ENCODE results near the gene MOGAT2.

DNA sequence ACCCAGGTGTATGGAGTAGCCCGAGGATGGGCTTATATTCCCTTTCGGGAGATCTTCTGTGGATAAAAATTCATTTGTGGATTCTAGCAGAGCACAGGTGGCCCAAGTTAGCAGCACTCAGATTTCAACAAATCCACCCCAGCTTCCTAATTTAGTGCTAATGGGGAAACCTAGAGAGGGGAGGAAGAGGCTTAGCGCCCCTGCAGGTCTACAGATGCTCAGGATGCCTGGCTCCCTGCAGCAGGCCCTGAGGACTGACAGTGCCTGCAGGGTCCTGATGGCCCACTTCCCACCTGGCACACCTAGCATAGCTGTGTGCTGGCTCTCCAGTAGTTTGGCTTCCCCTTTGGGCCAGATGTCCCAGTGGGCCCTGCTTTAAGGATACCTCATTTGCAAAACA, 57.4 kb downstream of the MOGAT2 start:
- TF ChIP-seq, protein P1, sequence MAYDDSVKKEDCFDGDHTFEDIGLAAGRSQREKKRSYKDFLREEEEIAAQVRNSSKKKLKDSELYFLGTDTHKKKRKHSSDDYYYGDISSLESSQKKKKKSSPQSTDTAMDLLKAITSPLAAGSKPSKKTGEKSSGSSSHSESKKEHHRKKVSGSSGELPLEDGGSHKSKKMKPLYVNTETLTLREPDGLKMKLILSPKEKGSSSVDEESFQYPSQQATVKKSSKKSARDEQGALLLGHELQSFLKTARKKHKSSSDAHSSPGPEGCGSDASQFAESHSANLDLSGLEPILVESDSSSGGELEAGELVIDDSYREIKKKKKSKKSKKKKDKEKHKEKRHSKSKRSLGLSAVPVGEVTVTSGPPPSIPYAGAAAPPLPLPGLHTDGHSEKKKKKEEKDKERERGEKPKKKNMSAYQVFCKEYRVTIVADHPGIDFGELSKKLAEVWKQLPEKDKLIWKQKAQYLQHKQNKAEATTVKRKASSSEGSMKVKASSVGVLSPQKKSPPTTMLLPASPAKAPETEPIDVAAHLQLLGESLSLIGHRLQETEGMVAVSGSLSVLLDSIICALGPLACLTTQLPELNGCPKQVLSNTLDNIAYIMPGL (CRISPR knock-in tag; IDR thresholded peaks at IDR 0.05; ENCODE audit: borderline replicate concordance in 1 of 2, low read depth in 1 of 2) = no peak
- TF ChIP-seq, protein P2, sequence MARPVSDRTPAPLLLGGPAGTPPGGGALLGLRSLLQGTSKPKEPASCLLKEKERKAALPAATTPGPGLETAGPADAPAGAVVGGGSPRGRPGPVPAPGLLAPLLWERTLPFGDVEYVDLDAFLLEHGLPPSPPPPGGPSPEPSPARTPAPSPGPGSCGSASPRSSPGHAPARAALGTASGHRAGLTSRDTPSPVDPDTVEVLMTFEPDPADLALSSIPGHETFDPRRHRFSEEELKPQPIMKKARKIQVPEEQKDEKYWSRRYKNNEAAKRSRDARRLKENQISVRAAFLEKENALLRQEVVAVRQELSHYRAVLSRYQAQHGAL (CRISPR knock-in tag; IDR thresholded peaks at IDR 0.05; ENCODE audit: not compliant biosample characterization) = no peak
- TF ChIP-seq, protein P3, sequence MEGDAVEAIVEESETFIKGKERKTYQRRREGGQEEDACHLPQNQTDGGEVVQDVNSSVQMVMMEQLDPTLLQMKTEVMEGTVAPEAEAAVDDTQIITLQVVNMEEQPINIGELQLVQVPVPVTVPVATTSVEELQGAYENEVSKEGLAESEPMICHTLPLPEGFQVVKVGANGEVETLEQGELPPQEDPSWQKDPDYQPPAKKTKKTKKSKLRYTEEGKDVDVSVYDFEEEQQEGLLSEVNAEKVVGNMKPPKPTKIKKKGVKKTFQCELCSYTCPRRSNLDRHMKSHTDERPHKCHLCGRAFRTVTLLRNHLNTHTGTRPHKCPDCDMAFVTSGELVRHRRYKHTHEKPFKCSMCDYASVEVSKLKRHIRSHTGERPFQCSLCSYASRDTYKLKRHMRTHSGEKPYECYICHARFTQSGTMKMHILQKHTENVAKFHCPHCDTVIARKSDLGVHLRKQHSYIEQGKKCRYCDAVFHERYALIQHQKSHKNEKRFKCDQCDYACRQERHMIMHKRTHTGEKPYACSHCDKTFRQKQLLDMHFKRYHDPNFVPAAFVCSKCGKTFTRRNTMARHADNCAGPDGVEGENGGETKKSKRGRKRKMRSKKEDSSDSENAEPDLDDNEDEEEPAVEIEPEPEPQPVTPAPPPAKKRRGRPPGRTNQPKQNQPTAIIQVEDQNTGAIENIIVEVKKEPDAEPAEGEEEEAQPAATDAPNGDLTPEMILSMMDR (CRISPR knock-in tag; IDR thresholded peaks at IDR 0.05) = no peak
- no peak for TF ChIP-seq JUND (CRISPR knock-in tag; IDR thresholded peaks at IDR 0.05)
- TF ChIP-seq SMAD3 (CRISPR knock-in tag; IDR thresholded peaks at IDR 0.05) = no peak
- TF ChIP-seq KLF9 (CRISPR knock-in tag; IDR thresholded peaks at IDR 0.05; ENCODE audit: low read depth) = no peak
- TF ChIP-seq ARHGAP35 (CRISPR knock-in tag; IDR thresholded peaks at IDR 0.05; ENCODE audit: borderline replicate concordance) = no peak
- TF ChIP-seq MZF1 (CRISPR knock-in tag; IDR thresholded peaks at IDR 0.05; ENCODE audit: borderline replicate concordance) = no peak
- no peak for TF ChIP-seq ZNF737 (CRISPR knock-in tag; IDR thresholded peaks at IDR 0.05; ENCODE audit: borderline replicate concordance)
- no peak for TF ChIP-seq FOXM1 (CRISPR knock-in tag; IDR thresholded peaks at IDR 0.05)
- TF ChIP-seq ELF4 (CRISPR knock-in tag; IDR thresholded peaks at IDR 0.05; ENCODE audit: borderline replicate concordance) = no peak
- no peak for TF ChIP-seq HNRNPUL1 (IDR thresholded peaks at IDR 0.05; ENCODE audit: low read depth, low read length)
